SK-N-SH treated with all-trans-retinoic acid at 6 μM for 48 hours (cell line): ENCODE measurements around the gene LILRB1.

Experiments used
- ARNTL ChIP-seq: fragments of 450-650 bp; formaldehyde crosslinking; IDR thresholded peaks from 2 replicates; pipeline ENCODE4 v1.5.0; 2020; ENCODE audit warnings: low read depth, mild to moderate bottlenecking, moderate library complexity, borderline replicate concordance
- BACH2 ChIP-seq: fragments of 250-450 bp; sonication (Bioruptor Pico); IDR thresholded peaks from 2 replicates; pipeline ENCODE4 v1.9.0; 2021; ENCODE audit warnings: mild to moderate bottlenecking, borderline replicate concordance
- CREB5 ChIP-seq: fragments of 250-450 bp; sonication (Bioruptor Pico); IDR thresholded peaks from 2 replicates; pipeline ENCODE4 v1.5.1; 2020; ENCODE audit warnings: low read depth, mild to moderate bottlenecking, moderate library complexity
- PATZ1 ChIP-seq: fragments of 250-450 bp; sonication (Bioruptor Pico); IDR thresholded peaks from 2 replicates; pipeline ENCODE4 v1.8.0; 2020; ENCODE audit warnings: mild to moderate bottlenecking, moderate library complexity, borderline replicate concordance
- POU6F1 ChIP-seq: fragments of 250-450 bp; sonication (Bioruptor Pico); IDR thresholded peaks from 2 replicates; pipeline ENCODE4 v1.8.0; 2021; ENCODE audit warnings: low read depth, mild to moderate bottlenecking, moderate library complexity, borderline replicate concordance
- SNAI2 ChIP-seq: fragments of 250-450 bp; sonication (Bioruptor Pico); IDR thresholded peaks from 2 replicates; pipeline ENCODE4 v1.5.0; 2020; ENCODE audit warnings: mild to moderate bottlenecking, moderate library complexity
- ZFP30 ChIP-seq: fragments of 450-650 bp; formaldehyde crosslinking; IDR thresholded peaks from 2 replicates; pipeline ENCODE4 v1.5.0; 2022; ENCODE audit warnings: mild to moderate bottlenecking, moderate library complexity
- ZNF70 ChIP-seq: fragments of 450-650 bp; formaldehyde crosslinking; IDR thresholded peaks from 2 replicates; pipeline ENCODE4 v1.5.0; 2020; ENCODE audit warnings: mild to moderate bottlenecking, moderate library complexity

GRCh38 chr19:54626757-54627156, 3.5 kb upstream of the LILRB1 start:
- no peak for TF ChIP-seq BACH2 (CRISPR knock-in tag)
- no peak for TF ChIP-seq ZFP30
- TF ChIP-seq ARNTL (CRISPR knock-in tag), result no peak
- TF ChIP-seq CREB5 (CRISPR knock-in tag), result no peak
- no peak for TF ChIP-seq ZNF70 (CRISPR knock-in tag)
- no peak for TF ChIP-seq POU6F1 (CRISPR knock-in tag)
- no peak for TF ChIP-seq SNAI2 (CRISPR knock-in tag)
- TF ChIP-seq PATZ1 (CRISPR knock-in tag), result no peak
